Measurements from ENCODE around the gene TXN2.

TXN2 gene

GRCh38 chr22:36486619-36487384 is 5.4 kb upstream of the TXN2 start:
- peak; percentile 38 for DNase-seq (ENCODE audit: low read depth)

DNA sequence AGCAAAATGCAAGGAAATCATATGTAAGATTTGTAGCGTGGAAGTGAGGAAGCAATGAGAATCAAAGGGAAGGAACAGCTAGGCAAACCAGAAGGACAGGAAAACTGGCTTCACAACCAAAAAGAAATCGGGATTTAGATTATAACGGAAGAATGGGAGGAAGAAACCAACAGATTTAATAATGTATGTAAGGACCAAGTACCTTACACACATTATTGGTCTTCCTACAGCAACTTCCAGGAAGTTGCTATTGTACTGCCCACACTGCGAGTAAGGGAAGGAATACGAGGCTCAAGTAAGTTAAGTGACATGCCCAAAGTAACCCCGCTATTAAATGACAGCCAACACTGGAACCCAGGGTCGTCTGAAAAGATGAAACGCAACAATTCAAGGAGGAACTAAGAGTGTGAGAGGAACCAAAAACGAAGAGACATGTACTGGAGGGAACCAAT is 473 bp downstream of the TXN2 start:
- DNase-seq (ENCODE audit: low read depth), result no peak

- no peak for DNase-seq (ENCODE audit: low read depth)
These were observed 2.5 kb downstream of the TXN2 start for GRCh38 chr22:36478966-36479365.

GRCh38 chr22:36475341-36475740 is 6.1 kb downstream of the TXN2 start:
- no peak for DNase-seq (ENCODE audit: low read depth)

DNA sequence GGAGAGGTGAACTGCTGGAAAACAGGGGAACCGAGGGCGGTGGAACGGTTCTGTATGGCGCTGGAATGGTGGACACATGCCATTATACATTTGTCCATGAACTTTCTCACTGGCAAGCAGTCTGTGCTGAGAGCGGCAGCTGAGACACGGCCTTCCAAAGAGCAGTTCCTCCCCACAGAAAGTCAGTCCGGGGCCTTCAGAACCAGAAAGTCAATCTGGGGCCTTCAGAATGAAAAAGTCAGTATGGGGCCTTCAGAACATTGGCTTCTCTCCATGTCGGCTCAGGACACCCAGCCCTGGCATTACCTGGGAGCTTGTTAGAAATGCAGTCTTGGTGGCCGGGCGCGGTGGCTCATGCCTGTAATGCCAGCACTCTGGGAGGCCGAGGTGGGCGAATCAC is 8.8 kb downstream of the TXN2 start:
- no peak for DNase-seq (ENCODE audit: low read depth)

- DNase-seq (ENCODE audit: low read depth), result no peak
These were observed 10.1 kb downstream of the TXN2 start for GRCh38 chr22:36471341-36471821.

DNA sequence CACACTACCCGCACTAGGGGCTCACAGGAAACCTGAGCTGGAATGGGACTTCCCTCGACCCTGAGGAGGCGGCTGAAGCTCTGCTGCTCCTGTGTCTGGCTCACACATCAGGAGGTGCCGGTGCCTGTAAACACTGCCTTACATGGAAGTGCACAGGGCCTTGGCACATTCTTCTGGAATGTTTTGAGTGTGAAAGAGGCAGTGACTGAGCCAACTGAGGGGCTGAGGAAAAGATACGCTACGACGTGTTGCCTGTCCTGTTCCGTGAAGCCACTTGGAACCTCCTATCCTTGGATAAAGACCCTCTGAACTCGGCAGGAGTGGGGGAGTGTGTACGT is 10.5 kb downstream of the TXN2 start:
- no peak for DNase-seq (ENCODE audit: low read depth)

GRCh38 chr22:36470162-36470993 is 11.1 kb downstream of the TXN2 start:
- peak; percentile 73 for DNase-seq (ENCODE audit: low read depth)

DNA sequence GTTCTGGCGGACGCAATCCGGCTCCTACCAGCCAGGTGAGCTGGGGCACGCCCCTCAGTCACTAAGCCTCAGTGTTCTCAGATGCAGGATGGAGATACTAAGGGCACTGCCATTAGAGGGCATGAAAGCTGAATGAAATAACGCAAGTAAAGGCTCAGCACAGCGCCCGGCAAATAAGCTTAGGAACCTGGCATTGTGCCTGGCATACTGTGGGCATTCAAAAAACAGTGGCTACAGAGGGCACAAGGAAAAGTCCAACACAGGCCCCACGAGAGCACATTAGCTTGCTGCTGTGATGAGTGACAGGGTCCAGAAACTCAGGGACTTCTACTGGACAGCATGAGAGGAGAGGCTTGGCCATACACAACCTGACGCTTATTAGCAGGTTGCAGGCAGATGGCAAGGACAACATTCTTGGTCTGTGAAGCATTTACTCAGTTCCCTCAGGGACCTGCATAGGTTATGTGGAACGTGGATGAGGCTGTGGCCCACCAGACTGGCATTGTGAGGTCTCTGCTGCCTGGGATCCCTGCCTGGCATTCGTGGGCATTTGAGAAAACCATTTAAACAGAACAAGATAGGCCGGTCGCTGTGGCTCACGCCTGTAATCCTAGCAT is 12.2 kb downstream of the TXN2 start:
- DNase-seq (ENCODE audit: low read depth), result no peak

- no peak for DNase-seq (ENCODE audit: low read depth)
These were observed 13.5 kb downstream of the TXN2 start for GRCh38 chr22:36467946-36468345.

DNA sequence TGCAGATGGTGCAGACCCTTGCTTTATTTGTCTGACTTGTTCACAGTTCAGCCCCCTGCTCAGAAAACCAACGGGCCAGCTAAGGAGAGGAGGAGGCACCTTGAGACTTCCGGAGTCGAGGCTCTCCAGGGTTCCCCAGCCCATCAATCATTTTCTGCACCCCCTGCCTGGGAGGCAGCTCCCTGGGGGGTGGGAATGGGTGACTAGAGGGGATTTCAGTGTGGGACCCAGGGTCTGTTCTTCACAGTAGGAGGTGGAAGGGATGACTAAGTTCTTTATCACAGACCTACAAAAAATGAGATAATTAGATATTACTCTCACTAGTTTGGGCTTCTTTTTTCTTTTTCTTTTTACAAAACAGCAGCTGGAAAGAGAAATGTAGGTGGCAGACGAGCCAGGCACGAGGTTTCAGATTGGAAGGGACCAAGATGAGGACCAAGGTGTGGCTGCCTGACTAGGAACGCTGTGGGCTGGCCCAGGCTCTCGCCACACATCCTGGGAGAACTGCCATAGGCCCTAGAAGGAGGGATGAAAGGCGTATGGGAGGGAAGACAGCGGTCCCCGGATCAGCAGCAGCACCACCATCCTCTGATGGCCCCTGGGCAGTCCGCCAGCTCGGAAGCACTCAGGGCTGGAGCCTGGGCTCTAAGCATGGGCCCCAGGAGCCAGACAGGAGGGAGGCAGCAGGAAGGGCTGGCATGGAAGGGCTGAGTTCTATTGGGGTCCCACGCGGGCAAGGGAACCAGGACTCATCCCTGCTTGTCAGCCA is 14.2 kb downstream of the TXN2 start:
- no peak for DNase-seq (ENCODE audit: low read depth)

DNA sequence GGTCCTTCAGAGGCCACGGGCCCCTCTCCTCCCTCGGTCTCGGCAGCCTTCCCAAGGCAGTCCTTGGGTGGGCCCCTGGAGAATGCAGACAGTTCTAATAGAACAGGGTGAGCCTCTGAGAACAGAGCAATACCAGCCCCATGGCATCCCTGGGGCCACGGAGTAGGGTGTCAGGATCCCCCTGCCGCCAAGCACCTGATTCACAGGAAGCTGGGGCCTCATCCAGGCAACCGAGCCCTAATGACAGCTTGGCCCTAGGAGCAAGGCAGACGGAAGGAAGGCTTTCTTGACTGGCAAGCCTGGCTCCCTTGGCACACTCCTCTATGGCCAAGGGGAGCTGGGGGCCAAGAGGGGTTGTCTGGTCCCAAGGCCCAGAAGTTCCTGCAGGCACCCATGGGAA is 15.2 kb downstream of the TXN2 start:
- DNase-seq (ENCODE audit: low read depth), result no peak

DNA sequence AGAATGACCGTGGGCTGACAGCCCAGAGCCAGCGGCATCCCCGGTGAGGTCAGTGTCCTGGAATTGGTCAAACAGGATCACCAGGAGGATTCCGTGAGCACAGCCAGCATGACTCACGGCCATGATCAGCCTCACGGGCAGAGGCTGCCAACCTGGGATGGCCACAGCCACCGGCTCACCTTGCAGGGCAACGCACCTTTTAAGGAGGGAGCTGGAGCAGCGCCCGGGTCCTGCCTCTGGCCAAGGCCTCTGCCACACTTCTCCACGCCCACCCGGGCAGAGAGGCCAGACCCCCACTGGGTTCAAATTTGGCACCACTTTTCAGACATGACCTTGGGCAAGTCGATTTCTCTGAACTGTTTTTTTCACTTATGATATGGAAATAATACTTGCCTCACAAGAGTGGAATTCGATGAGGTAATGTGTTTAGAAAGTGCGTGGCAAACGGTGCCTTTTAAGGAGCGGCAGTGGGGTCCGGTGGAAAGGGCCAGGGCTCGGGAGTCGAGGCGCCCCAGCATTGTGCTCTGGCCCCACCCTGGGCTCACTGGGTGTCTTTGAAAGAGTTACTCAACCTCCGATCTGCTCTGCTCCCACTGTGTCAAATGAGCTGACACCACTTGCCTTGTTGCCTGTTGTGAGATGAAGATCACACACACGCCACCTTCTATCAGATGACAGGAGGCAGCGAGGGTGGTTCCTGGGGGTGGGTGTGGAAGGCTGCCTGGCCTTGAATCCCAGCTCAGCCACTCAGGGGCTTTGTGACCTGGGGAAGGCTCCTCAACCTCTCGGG is 16.0 kb downstream of the TXN2 start:
- no peak for DNase-seq (ENCODE audit: low read depth)

DNA sequence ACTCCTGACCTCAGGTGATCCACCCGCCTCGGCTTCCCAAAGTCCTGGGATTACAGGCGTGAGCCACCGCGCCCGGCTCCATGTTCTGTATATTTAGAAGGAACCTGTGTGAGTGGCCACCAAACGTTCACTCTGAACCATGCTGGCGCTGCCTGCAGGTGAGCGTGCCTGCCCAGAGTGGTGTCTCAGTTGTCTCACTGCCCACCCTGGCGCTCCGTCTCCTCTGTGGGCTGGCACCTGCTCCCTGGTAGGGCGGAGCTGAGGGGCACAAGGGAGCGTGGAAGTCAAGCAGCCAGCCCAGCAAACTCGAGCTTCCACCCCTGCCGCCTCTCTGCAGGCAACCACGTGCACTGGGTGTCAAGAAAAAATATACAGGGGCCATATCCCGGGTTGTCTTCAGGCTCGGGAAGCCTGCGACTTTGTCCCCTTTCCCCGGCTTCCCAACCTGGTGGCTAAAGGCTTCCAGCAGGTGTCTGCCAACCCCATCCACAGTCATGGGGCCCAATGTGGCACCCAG is 16.7 kb downstream of the TXN2 start:
- no peak for DNase-seq (ENCODE audit: low read depth)

- DNase-seq (ENCODE audit: low read depth), result no peak
These were observed 17.7 kb downstream of the TXN2 start for GRCh38 chr22:36463783-36464184.

GRCh38 chr22:36461665-36462649 is 19.5 kb downstream of the TXN2 start:
- DNase-seq (ENCODE audit: low read depth), result no peak

DNA sequence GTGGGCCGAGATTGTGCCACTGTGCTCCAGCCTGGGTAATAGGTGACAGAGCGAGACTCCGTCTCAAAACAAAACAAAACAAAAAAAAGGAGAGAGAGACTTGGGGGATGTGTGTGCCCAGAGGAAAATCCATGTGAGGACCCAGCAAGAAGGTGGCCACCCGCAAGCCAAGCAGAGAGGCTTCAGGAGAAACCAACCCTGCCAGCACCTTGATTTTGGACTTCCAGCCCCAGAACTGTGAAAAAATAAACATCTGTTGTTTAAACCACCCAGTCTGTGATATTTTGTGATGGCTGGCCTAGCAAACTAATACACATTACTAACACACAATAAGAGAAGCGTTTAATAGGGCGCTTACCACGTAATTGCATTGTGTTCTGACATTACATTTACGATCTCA is 21.2 kb downstream of the TXN2 start:
- no peak for DNase-seq (ENCODE audit: low read depth)

GRCh38 chr22:36457688-36458450 is 23.6 kb downstream of the TXN2 start:
- no peak for DNase-seq (ENCODE audit: low read depth)

DNA sequence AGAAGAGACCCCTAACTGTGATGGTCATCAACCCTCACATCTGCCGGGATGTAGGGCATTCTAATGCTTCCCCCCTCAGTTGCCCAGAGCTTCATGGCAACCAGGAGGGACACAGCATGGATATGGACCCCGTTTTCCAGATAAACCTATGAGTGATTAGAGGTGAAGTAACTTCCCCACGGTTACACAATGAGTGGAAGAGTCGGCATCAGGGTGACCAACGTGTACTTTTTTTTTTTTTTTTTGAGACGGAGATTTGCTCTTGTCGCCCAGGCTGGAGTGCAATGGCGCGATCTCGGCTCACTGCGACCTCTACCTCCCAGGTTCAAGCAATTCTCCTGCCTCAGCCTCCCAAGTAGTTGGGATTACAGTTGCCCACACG is 25.0 kb downstream of the TXN2 start:
- DNase-seq (ENCODE audit: low read depth), result no peak

Measured in activated T-helper 1 cell treated with Interleukin-2 at 50 U/mL for 16 hours (primary cell).